SK-MEL-5 (cell line): ENCODE results near the gene DMAC2. TPM values are rescaled to one million over a fixed set of nuclear protein-coding genes. Genes with fewer than 3 reads are reported as not detected.
"Not testable (repeated sequence)": the region's sequence is repeated elsewhere in the genome, so short reads cannot be mapped to it uniquely, and the experiment has no call there.

Source experiments
- DNase-seq: peaks from one replicate; pipeline ENCODE4 v3.0.0-alpha.2; 2016; ENCODE audit warnings: low read depth, low spot score
- in situ Hi-C: cut with HindIII; loops from 2 replicates; pipeline ENCODE4 v1.10.0; 2016; ENCODE audit warnings: low sequenced_read_pairs, high pct_unique_total_duplicates, low pct_unique_long_range_greater_than_20kb
- small RNA-seq, 2 experiments: library from RNA; depleted of rRNA; stranded (forward); fragments of <200 nt; gene quantifications; one replicate each; pipeline ENCODE3, GENCODE V24; 2014
- total RNA-seq: library from RNA; depleted of rRNA; stranded (reverse); fragments of >200 nt; shearing (Covaris generic); gene quantifications from 2 replicates; pipeline ENCODE4 v1.2.3, GENCODE V29; 2014; rRNA removed

The DMAC2 gene
- total RNA-seq, 1 experiment from 2014 or later: 37.6 TPM

- in situ Hi-C loops: no loop called here
- no peak for DNase-seq
These were observed 55.4 kb downstream of the DMAC2 start for GRCh38 chr19:41384351-41384750.

GRCh38 chr19:41381536-41381935, 58.2 kb downstream of the DMAC2 start:
- not testable (repeated sequence) for DNase-seq

More at GRCh38 chr19:41381536-41381935, 58.2 kb downstream of the DMAC2 start:
- in situ Hi-C loops: not testable (repeated sequence)

Small RNA genes lying within 50 kb of the gene (small RNA-seq; reads per million reads assigned to genes)
- gene RF00017: 0 reads per million in 2 experiments

Other genes with a start within 250 kb of the DMAC2 start
- gene CYP2S1, start 246.7 kb downstream of the DMAC2 start, total RNA-seq: not detected in 2 replicates
- 0.03 TPM in 1 of 2 replicates, not detected in the other for gene AXL, start 220.7 kb downstream of the DMAC2 start, total RNA-seq
- gene HNRNPUL1, start 175.5 kb downstream of the DMAC2 start, total RNA-seq: 56.4 and 59.7 TPM in 2 replicates
- 6.9 and 9.8 TPM in 2 replicates for gene CCDC97, start 129.7 kb downstream of the DMAC2 start, total RNA-seq
- gene TGFB1, start 86.0 kb downstream of the DMAC2 start, total RNA-seq: 4.3 and 5.5 TPM in 2 replicates
- gene B9D2, start 75.8 kb downstream of the DMAC2 start, total RNA-seq: 0.69 and 2.6 TPM in 2 replicates
- 0.26 TPM in 1 of 2 replicates, not detected in the other for gene TMEM91, start 63.4 kb downstream of the DMAC2 start, total RNA-seq
- 39.1 and 39.3 TPM in 2 replicates for gene EXOSC5, start 42.6 kb downstream of the DMAC2 start, total RNA-seq
- 45.3 and 52.0 TPM in 2 replicates for gene BCKDHA, start 42.1 kb downstream of the DMAC2 start, total RNA-seq
- not detected in 2 replicates for gene B3GNT8, start 12.5 kb downstream of the DMAC2 start, total RNA-seq
- not detected in 2 replicates for gene ERICH4, start 3.2 kb upstream of the DMAC2 start, total RNA-seq
- 0.21 TPM in 1 of 2 replicates, not detected in the other for gene CEACAM21, start 136.3 kb upstream of the DMAC2 start, total RNA-seq
- gene CEACAM4, start 187.2 kb upstream of the DMAC2 start, total RNA-seq: not detected in 2 replicates
- not detected in 2 replicates for gene CEACAM7, start 248.4 kb upstream of the DMAC2 start, total RNA-seq